GM18520 (cell line): ENCODE data around the gene ARHGEF6.

Experiments
- ATAC-seq: cut with Tn5 transposase; IDR thresholded peaks from one replicate; pipeline ENCODE4 v1.9.1; 2021; ENCODE audit not compliant: unreplicated experiment

ARHGEF6 gene

GRCh38 chrX:136650811-136651210 is 129.9 kb downstream of the ARHGEF6 start:
- no peak for ATAC-seq

GRCh38 chrX:136647677-136648360 is 132.9 kb downstream of the ARHGEF6 start, which contains the start of gene CD40LG:
Gene CD40LG, plus strand, starts transcription at chrX:136648158. Its CDS starts 91 bp downstream, at chrX:136648249.
- ATAC-seq, result no peak

- no peak for ATAC-seq
These were observed 134.0 kb downstream of the ARHGEF6 start for GRCh38 chrX:136646602-136647239.

- ATAC-seq, result no peak
These were observed 137.5 kb downstream of the ARHGEF6 start for GRCh38 chrX:136643243-136643642.

GRCh38 chrX:136639506-136640176 is 141.1 kb downstream of the ARHGEF6 start:
- ATAC-seq, result no peak

GRCh38 chrX:136636121-136636520 is 144.6 kb downstream of the ARHGEF6 start:
- no peak for ATAC-seq

GRCh38 chrX:136635235-136635634 is 145.5 kb downstream of the ARHGEF6 start:
- ATAC-seq, result no peak

- ATAC-seq, result no peak
These were observed 149.9 kb downstream of the ARHGEF6 start for GRCh38 chrX:136630881-136631280.

- ATAC-seq, result no peak
These were observed 151.5 kb downstream of the ARHGEF6 start for GRCh38 chrX:136629084-136629750.

GRCh38 chrX:136627409-136627808 is 153.3 kb downstream of the ARHGEF6 start:
- no peak for ATAC-seq

GRCh38 chrX:136626891-136627290 is 153.8 kb downstream of the ARHGEF6 start:
- no peak for ATAC-seq

- ATAC-seq, result no peak
These were observed 154.5 kb downstream of the ARHGEF6 start for GRCh38 chrX:136626237-136626636.

- ATAC-seq, result no peak
These were observed 155.5 kb downstream of the ARHGEF6 start for GRCh38 chrX:136625246-136625645.

- ATAC-seq, result no peak
These were observed 157.3 kb downstream of the ARHGEF6 start for GRCh38 chrX:136623396-136623795.

GRCh38 chrX:136622568-136622967 is 158.2 kb downstream of the ARHGEF6 start:
- no peak for ATAC-seq

GRCh38 chrX:136620780-136621179 is 160.0 kb downstream of the ARHGEF6 start:
- no peak for ATAC-seq

GRCh38 chrX:136619899-136620505 is 160.7 kb downstream of the ARHGEF6 start:
- no peak for ATAC-seq

- ATAC-seq, result peak; percentile 84
These were observed 163.6 kb downstream of the ARHGEF6 start for GRCh38 chrX:136616987-136617685.
